Measurements from ENCODE around the gene ATF4. TPM values are rescaled to one million over a fixed set of nuclear protein-coding genes. Genes with fewer than 3 reads are reported as not detected.

Gene ATF4
- total RNA-seq, 1 donor from 2014 or later = 363 TPM

DNA sequence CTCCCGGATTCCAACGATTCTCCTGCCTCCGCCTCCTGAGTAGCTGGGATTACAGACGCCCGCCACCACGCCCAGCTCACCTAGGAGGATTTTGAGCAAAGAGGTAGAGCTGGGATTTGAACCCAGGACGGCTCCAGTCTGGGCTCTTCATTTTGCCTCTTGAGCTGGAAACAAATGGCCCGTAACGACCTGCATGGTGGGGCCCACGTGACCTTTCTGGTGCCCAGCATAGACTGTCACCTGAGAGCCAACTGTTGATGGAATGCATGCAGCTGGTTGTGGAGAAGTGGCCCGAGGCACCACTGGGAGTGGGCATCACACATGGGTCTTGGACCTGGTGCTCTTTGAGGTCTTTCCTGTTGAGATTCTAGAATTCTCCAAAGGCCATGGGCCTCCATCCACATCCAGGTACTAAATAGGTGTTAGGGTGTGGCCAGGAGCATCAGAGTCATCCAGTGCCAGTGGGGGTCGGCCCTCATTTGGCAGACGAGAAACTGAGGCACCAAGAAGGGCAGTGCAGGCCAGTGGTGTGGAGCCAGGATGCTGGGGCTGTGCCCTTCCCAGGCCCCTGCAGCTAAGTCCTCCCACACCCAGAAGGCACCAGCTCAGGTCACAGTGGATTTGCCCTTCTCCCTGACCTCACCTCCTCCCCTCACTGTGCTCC is 3.9 kb downstream of the ATF4 start:
- peak overlapping the region; percentile 67 for H3K27ac Mint-ChIP-seq
- TF ChIP-seq, protein P1, sequence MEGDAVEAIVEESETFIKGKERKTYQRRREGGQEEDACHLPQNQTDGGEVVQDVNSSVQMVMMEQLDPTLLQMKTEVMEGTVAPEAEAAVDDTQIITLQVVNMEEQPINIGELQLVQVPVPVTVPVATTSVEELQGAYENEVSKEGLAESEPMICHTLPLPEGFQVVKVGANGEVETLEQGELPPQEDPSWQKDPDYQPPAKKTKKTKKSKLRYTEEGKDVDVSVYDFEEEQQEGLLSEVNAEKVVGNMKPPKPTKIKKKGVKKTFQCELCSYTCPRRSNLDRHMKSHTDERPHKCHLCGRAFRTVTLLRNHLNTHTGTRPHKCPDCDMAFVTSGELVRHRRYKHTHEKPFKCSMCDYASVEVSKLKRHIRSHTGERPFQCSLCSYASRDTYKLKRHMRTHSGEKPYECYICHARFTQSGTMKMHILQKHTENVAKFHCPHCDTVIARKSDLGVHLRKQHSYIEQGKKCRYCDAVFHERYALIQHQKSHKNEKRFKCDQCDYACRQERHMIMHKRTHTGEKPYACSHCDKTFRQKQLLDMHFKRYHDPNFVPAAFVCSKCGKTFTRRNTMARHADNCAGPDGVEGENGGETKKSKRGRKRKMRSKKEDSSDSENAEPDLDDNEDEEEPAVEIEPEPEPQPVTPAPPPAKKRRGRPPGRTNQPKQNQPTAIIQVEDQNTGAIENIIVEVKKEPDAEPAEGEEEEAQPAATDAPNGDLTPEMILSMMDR (IDR thresholded peaks at IDR 0.05) = no peak
- ATAC-seq (ENCODE audit: low read depth) (no peak), DNase-seq (no peak)
- intact Hi-C loops (cut with micrococcal nuclease) = no loop called here
- POLR2A ChIA-PET = interaction anchor here (0.6 to 3.9 kb wide), 13 partner anchors 8 to 653 kb away, joined by 3 to 19 read pairs (median 4); partner anchors contain the start of genes MIEF1, RPL3 and RPS19BP1
- H3K36me3 Mint-ChIP-seq (ENCODE audit: low read depth) = peaks cover 72% of the 10 kb centered on the region
- no peaks in the 10 kb centered on the region for H3K9me3 Mint-ChIP-seq
- peak overlapping the region; percentile 7 for H3K4me3 Mint-ChIP-seq
- peaks cover 79% of the 10 kb centered on the region for H3K4me1 Mint-ChIP-seq
- CTCF ChIA-PET = interaction anchor here (1.0 to 1.1 kb wide), 3 partner anchors 28 to 512 kb away, joined by 3 to 4 read pairs (median 3); no protein-coding TSS in a partner anchor
- peaks cover 2% of the 10 kb centered on the region for H3K27me3 Mint-ChIP-seq

DNA sequence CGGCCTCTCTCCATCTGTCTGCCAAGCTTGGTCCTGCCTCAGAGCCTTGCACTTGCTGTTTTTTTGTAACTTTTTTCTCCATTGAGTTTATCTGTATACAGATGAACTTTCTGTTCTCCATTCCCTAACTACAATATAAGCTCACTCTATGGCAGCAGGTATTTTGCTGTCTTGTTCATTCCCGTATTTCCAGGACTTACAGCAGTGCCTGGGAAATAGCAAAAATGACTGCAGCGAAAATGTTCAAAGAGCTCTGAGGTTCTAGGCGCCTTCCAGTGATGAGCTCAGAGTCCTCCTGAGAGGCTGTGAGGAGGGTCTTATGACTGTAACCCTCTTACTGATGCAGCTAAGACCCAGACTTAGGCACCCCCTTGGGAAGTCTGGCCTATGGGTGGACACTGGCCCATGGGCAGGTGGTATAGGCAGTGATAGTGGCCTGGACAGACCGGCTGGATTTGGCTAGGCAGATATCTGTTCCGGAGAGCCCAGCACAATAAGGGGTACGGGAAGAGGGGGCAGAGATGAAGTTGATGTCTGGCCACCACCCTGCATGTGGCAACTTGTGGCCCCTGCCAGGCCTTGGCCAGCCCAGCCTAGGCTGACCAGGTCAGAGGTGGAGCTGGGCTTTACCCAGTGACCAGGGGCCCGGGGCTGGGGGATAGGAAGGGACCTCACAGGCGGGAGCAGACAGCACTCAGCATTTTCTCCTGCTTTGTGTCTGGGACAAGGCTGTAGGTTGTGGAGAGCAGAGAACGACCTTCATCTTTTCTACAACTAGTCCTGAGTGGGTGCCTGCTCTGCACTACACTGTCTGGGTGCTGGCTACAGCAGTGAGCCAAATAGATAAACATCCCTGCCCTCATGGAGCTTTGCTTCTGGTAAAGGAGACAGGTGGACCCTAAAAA is 4.6 kb downstream of the ATF4 start:
- peak overlapping the region; percentile 62 for H3K4me3 Mint-ChIP-seq
- no peak for ATAC-seq (ENCODE audit: low read depth)
- intact Hi-C loops (cut with micrococcal nuclease) = no loop called here
- H3K9me3 Mint-ChIP-seq = no peaks in the 10 kb centered on the region
- H3K36me3 Mint-ChIP-seq (ENCODE audit: low read depth) = peaks cover 79% of the 10 kb centered on the region
- no peak for DNase-seq
- peaks cover 2% of the 10 kb centered on the region for H3K27me3 Mint-ChIP-seq
- ChIA-PET POLR2A (interaction anchor here (0.6 to 3.9 kb wide), 8 partner anchors 7 to 521 kb away, joined by 3 to 19 read pairs (median 4); partner anchors contain the start of genes MIEF1, RPL3 and RPS19BP1), CTCF (interaction anchor here (0.8 to 1.3 kb wide), 5 partner anchors 9 to 512 kb away, joined by 3 to 4 read pairs (median 3); no protein-coding TSS in a partner anchor)
- peaks cover 85% of the 10 kb centered on the region for H3K4me1 Mint-ChIP-seq
- H3K27ac Mint-ChIP-seq = peak overlapping the region; percentile 67
- TF ChIP-seq, protein P1 (IDR thresholded peaks at IDR 0.05) = no peak

DNA sequence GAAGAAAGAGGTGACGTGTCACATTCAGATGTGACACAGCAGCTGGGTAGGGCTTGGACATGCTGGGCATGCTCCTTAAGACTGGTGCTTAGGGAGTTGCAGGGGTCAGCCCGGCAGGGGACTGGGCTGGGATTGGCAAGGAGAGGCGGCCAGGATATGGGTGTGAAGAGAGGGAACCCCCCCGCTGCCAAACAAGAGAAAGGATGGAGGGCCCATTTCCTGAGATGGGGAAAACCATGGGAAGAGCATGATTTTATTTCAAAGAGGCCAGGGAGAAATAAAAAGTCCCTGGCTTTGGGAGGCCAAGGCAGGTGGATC is 5.3 kb downstream of the ATF4 start:
- Mint-ChIP-seq H3K27ac (peak overlapping the region; percentile 68), H3K36me3 (ENCODE audit: low read depth) (peaks cover 76% of the 10 kb centered on the region), H3K27me3 (no peaks in the 10 kb centered on the region), H3K9me3 (no peaks in the 10 kb centered on the region), H3K4me1 (peaks cover 89% of the 10 kb centered on the region), H3K4me3 (peak overlapping the region; percentile 62)
- TF ChIP-seq, protein P1 (IDR thresholded peaks at IDR 0.05) = no peak
- ATAC-seq (ENCODE audit: low read depth) = no peak
- DNase-seq = no peak
- ChIA-PET POLR2A (interaction anchor here (0.8 to 3.9 kb wide), 4 partner anchors 24 to 206 kb away, joined by 3 to 19 read pairs (median 4); partner anchors contain the start of genes MIEF1, RPL3 and TAB1), CTCF (interaction anchor here (1.1 to 1.3 kb wide), 3 partner anchors 10 to 475 kb away, joined by 3 to 4 read pairs (median 3); no protein-coding TSS in a partner anchor)
- intact Hi-C loops (cut with micrococcal nuclease) = no loop called here

DNA sequence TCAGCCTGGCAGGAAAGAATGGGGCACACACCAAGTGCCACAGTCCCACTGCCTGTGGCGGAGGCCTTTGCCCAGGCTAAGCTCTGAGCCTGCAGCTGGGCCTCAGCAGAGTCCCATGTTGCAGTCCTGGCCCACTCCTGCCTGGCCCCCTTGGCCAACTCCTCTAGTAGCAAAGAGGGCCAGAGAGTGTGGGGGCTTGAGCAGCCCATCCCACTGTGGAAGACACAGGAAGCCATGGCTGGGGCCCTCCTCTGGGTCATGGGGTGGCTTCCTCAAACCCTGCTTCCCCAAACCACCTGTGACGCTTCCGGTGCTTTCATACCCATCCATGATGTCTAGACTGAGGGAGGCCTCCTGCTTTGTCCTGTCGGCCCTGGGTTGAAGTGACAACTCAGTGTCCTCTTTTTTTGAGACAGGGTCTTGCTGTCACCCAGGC is 6.4 kb downstream of the ATF4 start:
- Mint-ChIP-seq H3K36me3 (ENCODE audit: low read depth) (peaks cover 76% of the 10 kb centered on the region), H3K27ac (peak overlapping the region; percentile 73), H3K4me1 (peaks cover 94% of the 10 kb centered on the region), H3K27me3 (no peaks in the 10 kb centered on the region), H3K9me3 (no peaks in the 10 kb centered on the region), H3K4me3 (no peak overlapping the region)
- intact Hi-C loops (cut with micrococcal nuclease) = no loop called here
- CTCF ChIA-PET = interaction anchor here (0.8 to 2.8 kb wide), 4 partner anchors 127 to 476 kb away, joined by 3 to 23 read pairs (median 4); partner anchors contain the start of genes RPL3 and TAB1
- DNase-seq (no peak), ATAC-seq (ENCODE audit: low read depth) (no peak)
- POLR2A ChIA-PET = interaction anchor here (0.6 to 6.6 kb wide), 10 partner anchors 9 to 524 kb away, joined by 3 to 89 read pairs (median 4); partner anchors contain the start of genes RPL3, SYNGR1 and TAB1
- TF ChIP-seq, protein P1 (IDR thresholded peaks at IDR 0.05) = no peak

Data from activated B cell treated with CpG ODN at 0.5 μM for 24 hours (primary cell).